Left kidney (tissue), 2 donors: ENCODE results near the gene SGSM2. TPM values are rescaled to one million over a fixed set of nuclear protein-coding genes. Genes with fewer than 3 reads are reported as not detected.
A peak's percentile ranks its signal among the peaks of the same experiment; 100 is the strongest.

Experiments used
- DNase-seq: peaks from one replicate; pipeline ENCODE4 v3.0.0-alpha.2; 2013
- polyA plus RNA-seq: library from polyadenylated mRNA; unstranded; fragments of 120-200 nt; gene quantifications from one replicate; pipeline ENCODE4 v1.2.1, GENCODE V29; 2013; ENCODE audit not compliant: insufficient read length

SGSM2 gene
- polyA plus RNA-seq, 1 donor: 70.9 TPM

DNA sequence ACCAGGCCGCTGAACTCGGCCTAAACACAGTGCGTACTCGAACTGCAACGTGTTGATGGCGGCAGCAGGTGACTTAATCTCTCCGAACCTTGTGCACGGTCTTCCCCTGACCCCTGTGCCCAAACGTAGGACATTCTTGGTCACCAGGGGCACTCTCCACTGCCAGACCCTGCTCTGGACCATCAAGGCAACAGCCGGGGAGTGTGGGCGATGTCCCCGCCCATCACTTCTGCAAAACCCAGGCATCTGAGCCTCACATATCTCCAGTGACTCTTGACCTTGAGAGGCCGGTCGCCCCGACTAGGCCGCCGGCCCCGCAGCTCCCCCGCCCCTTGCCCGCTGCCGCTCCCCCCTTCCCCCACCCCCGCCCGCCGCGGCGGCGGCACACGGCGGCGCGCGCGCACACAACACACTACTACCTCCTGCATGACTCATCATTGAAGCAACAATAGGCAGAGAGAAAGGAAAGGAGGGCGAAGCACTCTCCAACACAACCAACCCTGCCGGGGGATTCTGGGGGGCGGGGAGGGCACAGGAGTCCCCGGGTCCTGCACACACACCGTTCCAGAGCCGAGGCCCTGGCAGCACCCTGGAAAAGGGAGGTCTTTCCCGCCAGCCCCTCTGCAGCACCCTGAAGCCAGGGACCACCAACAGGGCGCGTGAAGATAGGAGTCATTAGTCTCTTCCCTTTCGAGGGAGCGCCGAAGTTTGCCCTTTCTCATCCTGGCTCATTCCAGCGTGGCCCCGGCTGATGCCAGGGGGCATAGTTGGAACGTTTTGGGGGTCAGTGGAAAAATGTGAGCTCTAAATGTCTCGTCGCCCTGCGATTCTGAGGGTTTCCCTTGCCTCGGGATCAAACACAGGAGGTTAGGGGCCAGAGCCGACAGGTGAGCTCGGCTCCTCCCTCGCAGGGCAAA lies 61.6 kb downstream of the SGSM2 start:
- no peak for DNase-seq

DNA sequence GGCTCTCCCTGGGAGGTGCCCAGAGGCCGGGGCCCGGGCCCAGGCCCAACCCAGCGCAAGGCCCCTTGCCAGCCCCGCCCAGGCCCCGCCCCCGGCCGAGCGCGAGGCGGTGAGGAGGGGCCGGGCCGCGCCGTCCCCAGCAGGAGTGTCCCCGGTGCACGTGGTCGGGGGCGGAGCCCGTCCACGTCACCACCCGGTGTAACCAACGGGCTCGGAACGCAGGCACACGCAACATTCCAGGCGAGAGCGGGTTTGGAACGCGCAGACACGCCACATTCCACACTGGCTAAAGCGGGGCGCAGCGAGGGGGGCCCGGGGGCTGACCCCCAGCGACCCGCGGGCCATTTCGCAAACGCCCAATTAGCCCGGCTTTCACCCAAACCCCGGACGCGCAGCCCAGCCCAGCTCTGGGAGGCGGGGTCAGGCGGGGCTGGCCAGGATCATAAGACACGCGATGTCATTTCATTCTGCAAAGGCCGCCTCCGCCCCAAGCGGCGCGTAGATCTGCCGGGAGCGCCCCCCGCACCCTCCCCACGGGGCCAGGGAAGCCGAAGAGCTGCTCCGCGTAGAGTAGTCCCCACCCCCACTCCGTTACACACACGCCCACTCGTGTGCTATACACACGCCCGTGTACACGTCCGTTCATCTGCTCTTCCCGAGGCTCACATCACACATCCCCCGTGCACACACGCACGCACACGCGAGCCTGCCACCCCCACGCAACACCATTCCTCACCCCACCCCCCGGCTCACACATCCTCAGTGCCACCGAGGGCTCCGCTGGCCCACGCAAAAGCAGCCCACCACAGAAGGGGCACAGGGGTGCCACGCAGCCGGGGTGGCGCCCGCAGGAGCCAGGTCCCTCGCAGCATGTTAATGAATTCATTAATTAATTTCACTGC lies 62.5 kb downstream of the SGSM2 start:
- peak; percentile 93 for DNase-seq

DNA sequence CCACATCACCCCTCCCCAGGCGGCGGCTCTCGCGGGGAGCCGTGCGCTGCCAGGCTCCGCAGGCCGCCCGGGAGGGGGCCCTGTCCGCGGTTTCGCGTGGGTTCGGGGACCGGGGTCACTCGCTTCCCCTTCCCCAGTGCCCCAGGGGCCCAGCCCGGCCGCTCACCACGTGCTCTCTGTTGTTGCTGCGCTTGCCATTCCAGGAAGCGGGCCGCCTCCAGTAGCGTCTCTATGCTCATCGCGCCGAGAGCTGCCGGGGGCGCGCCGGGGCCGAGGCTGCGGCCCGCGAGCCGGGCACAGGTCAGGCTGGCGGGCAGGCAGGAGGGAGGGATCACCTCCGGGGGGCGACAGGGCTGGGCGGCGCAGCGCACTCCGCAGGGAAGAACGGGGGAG lies 63.2 kb downstream of the SGSM2 start:
- no peak for DNase-seq

DNA sequence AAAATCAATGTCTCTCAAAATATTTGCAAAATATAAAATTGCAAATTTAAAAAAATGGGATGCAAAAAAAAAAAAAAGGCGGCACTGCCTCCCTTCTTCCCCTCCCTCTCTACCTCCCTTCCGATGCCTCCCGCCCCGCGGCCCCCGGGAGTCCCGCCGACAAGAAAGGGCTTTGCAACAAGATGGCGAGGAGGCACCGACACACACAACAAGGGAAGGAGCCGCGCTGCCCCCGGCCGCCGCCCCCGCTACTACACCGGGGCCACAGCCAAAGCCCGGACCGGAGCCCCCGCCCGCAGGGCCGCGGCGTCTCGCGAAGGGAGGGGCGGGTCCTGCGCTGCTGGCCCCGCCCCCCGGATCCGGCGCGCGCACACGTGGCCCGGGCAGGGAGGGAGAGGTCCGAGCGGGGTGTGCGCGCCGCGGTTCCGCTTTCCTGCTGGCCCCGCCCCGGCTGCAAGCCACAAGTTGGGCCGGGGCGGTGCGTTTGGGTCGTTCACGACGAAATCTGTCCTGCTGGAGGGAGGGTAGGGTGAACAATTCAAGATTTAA lies 63.6 kb downstream of the SGSM2 start, which contains the start of gene MNT:
TSS of gene MNT (minus strand) at position 184 of the 549 bp plus-strand sequence. CDS start 348 bp downstream, outside the sequence.
- DNase-seq: peak; percentile 91

DNA sequence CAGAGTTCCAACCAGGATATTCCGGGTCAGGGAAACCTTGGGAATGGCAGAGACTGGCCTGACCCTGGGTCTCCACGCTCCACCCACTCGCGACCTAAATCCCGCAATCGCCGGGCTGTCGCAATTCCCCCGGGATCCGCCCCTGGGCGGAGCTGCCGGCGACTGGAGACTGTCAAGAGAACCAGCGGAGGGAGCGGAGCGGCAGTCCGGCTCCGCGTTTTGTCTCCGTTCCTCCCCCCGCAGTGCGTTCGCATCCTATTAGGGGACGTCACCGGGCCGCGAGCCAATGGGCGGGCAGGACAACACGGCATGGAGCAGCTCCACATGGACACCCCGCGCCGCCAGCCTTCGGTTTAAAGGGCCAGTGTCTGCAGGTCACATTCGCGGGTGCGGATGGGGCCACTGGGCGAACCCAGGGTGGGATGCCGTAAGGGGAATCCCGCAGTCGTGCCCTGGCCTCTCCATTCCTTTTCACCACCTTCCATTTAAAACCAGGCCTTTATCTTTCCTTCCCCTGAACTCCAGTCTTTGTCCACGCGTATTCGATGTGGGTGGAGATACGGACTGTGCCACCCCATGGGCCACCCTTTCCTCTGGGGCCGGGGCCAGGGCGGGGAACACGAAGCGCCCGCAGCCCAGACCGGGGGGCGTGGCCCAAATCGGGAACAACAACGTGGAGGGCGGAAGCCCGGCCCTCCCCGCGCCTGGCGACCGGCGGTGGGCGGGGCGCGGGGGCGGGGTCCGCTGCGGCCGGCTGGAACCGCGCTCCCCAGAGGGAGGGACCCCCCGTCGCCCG lies 64.3 kb downstream of the SGSM2 start:
- DNase-seq: peak; percentile 99

DNA sequence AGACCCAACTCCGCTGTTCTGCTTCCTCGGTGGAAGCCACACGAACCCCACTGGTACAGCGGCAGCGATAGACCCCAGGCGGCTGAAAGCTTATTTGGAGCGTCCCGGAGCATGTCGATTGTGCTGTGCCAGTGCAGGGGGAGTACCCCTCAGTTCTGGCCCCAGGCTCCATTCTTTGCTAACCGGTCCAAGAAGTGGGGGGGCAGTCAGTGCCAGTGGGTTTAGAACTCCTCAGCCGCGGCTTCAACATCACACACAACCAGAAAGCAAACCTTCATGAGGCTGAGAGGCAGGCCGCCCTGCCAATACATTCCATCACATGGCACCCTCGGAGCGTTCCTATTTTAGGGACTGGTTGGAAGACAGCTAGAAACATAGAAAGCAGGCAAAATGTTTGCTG lies 65.2 kb downstream of the SGSM2 start:
- DNase-seq: no peak

DNA sequence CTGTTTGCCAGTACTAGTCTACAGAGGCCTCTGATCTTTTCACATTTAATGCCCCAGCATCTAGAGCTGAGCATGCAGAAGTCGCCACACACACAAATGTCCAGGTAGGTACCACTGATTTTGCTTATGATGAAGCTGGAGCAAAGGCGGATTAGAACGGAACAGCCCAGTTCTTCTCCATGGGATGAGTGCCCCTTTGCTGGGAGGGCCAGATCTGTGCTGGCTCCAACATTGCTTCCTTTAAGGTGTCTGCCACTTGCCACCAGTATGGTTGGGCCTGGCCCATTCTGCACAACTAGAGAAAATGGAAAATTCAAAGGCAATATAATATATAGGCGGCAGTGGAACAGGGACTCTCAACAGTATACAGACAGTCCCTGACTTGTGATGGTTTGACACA lies 65.7 kb downstream of the SGSM2 start:
- no peak for DNase-seq

DNA sequence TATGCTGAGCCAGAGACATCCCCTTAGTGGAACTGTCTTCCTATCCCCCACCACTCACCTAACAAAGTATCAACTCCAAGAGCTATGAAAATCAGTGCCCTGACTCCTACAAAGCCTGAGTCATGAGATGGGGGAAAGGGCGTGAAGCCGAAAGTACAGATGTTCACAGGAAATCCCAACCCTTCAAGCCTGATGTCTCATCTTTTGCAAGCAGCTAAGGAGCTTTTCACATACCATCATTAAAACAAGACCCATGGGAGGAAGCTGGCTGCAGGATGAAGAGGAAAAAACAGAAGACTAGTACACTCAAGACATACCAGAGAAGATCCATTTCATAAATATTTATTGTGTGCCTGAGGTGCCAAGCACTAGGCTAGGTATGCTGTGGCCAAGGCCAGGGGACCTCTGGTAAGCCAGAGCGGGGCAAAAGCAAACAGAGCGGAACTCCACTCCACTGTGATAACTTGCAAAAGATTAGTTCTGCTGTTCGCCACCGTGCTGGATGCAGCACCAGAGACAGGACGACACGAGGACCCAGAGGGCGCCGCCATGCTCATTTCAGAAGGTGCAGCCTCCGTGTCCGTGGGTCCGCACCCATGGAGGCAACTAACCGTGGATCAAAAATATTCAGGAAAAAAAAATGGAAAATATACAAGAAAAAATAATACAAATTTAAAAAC lies 68.1 kb downstream of the SGSM2 start:
- DNase-seq: no peak

DNA sequence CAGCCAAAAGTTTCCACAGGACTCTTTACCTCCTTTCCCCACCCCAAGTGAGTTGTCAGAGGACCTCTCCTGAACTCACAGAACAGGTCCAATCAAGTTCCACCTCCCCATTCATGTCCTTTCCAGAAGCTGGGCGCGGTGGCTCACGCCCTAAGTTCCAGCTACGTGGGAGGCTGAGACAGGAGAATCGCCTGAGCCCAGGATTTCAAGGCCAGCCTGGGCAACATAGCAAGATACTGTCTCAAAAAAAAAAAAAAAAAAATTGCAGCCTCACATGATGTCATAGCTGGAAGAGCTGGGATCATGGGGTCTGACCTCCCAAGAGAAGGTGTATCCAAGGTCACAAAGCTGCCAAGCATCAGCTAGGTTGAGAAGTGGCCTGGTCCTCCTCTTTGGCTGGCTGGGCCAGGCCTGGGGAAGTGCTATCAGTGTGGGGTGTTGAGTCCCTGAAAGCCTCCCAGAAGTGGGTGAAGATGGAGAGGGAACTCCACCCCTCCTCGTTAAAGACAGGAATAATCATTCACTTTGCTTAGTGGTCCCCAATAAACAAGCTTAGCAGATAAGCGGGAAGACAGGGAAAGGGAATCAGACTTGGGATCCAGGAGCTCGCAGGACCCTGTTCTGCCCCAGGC lies 69.1 kb downstream of the SGSM2 start:
- DNase-seq: no peak

DNA sequence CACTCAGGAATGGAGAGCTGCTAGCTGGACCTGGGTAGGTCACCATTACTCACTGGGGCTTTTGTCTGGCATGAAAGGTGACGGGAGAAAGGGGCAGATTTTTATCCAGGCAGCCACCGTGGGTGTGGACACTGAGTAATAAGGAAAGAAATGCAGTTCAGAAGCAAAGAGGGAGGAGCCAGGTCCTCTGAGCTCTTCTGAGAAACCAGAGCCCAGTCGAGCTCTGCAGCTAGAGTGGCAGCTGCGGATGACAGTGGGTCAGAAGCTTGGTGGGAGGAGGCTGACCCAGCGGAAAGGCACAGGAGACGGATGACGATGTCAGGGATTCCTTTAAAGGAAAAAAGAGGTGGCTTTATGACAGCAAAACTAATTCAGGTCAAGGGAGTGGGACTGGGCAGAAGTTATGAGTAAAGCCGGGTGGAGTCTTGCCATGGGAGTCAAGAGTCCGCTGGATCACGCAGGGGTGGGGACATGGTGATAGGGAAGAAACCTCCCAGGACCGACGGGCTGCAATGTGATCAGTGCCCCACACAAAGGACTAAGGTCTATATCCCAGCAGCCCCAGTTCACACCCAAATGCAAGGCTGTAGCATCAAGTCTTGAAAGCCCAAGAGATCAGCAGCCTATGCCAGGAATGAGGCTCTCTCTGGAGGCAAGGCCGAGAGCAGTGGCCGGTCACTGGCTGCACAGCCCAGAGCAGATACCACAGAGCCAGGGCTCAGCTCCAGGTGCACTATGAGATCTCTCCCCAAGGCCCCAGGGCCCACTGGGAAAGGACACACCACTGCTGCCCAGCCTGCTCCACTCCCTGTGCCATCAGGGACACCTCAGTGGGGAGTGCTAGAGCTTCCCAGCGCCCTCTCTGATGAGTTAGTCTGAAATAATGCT lies 69.8 kb downstream of the SGSM2 start:
- no peak for DNase-seq

DNA sequence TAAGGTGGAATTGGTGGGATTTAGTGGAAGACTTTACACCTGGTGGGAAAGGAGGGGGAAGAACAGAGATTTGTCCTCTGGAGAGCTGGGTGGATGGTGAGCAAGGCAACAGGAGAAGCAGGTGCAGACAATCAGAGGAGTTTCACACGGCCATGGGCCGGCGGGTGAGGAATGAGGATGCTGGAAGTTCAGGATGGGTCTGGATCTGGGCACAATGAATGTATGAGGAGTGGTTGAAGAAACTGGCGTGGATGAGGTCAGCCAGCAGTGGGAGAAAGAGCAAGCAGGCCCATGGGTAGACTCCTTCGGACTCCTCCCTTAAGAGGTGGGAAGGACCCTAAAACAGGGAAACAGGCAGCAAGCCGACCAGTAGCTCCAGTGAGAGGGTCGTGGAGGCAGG lies 73.7 kb downstream of the SGSM2 start:
- DNase-seq: no peak

DNA sequence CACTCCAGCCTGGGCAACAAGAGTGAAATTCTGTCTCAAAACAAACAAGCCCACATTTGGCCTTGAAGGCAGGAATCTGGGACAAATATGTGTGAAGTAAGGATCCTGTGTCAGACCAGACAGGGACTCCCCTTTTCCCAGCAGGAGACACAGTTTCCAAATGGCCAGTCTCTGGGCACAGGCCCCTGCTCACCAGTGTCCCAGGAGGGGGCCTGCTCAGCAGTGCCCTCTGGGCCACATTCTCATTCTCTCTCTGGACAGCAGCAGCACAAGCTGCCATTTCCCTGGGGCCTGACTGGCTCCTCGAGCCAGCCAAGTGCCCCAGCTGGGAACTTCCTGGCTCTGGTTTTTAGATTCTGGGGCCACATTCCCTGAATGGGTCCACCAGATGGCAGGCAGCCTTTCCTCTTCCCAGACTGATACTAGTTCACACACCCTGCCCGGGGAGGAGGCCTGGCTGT lies 75.3 kb downstream of the SGSM2 start:
- DNase-seq: no peak

DNA sequence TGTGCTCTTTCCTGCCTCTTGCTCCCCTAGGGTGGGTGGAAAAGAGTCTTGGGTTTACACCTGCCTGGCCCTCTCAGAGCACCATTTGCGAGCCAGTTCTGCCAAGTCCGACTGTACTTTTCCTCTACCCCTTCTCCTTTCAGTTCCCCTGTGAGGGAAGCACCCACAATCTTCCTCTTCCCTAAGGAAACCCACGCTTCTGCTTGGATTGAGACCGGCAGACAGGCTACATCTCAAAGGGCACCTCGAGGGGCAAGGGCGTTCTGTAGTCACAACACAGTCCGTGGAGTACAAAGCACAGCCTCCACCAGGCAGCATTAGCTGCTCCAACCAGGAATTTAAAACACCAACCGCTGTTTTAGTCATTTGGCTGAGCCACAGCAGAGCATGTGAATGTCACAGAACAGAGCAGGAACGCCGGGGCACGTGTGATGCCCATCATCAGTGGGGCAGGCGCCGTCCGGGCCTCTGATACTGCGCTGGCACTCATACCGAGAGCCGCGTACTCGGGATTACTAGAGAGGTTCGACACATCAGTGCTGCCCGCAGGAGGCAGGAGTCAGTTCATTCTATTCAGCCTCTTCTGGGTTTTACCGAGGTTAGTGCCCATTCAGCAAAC lies 77.3 kb downstream of the SGSM2 start:
- no peak for DNase-seq

DNA sequence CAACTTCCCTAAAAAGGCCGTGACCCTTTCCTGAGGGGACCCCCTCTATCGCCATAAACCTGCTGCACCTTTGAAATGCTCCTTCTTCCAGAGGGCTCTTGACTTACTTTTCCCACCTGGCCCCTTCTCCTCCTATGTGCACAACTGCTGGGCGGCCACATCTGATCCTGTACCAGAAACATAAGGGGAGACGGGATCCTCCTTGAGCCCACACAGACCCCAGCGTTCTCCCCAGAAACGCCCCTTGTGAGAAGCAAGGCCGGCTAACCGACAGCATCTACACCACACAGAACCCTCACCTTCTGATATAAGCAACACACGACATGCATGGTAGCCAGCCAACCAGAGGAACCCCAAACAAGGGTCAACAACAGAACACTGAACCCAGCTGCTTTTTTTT lies 77.8 kb downstream of the SGSM2 start:
- DNase-seq: no peak

DNA sequence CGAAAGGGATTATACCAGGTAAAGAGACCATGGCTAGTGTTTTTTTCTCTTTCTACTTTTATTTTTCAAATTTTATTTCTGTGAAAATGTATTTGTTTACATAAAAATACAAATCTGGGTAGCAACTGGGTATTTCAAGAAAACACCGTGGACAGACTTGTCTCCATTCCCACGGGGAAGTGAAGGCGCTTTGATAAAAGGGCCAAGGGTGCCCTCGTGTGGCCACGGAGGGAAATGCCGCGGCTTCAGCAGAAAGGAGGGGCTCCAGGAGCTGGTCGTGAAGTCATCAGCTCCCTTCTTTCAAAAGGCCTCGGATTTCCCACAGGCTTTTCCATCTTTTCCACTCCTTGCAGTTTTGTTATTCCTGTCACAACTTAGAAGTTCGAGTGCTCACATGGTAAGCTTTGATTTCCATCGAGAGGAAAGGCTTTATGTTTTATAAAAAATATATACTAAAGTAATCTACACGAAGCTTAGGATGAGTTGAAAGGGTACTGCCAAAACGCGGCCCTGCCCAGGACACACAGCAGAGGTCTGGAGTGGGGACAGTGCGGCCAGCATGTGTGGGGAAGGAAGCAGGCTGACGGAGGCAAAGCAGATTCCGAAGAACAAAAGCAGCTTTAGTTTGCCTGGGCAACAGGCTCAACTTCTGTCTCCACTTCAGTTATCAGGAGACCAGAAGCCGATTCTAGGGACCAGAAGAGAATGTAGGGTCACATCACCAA lies 78.9 kb downstream of the SGSM2 start:
- DNase-seq: peak; percentile 88

DNA sequence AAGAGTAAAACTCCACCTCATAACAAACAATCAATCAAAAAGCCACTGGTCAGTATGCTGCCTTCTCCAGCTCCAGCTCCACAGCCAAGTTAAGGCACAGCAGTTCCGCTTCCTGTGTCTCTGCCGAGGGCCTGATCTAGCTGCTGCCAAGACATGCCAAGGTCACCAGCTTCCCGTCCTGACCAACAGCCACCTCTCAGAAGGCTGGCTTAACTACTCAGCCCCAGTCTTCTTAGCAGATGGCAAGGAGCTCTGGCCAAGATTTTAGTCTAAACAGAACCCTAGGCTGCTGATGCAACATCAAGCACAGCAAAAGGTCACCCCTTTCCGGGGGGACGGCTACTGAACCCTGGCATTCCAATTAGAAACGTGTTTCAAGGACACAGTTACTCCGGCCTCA lies 81.3 kb downstream of the SGSM2 start:
- DNase-seq: no peak

DNA sequence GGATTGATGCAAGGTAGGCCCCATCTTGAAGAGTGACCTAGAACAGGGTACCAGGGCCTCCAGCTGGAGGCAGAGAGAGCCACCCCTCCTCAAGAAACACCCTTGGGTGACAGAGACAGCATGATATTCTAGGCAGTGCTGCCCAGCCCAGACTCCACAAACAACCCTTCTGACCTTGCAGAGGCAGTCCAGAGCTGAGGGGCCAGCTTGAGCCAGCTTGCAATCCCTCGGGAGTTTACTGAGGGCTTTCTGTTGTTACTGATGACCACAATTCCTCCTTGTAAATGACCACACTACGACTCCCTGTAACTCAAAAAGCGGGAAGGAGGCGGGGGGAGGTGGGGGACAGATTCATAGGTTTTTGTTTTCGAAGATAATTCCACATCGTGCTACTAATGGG lies 82.2 kb downstream of the SGSM2 start:
- DNase-seq: no peak

DNA sequence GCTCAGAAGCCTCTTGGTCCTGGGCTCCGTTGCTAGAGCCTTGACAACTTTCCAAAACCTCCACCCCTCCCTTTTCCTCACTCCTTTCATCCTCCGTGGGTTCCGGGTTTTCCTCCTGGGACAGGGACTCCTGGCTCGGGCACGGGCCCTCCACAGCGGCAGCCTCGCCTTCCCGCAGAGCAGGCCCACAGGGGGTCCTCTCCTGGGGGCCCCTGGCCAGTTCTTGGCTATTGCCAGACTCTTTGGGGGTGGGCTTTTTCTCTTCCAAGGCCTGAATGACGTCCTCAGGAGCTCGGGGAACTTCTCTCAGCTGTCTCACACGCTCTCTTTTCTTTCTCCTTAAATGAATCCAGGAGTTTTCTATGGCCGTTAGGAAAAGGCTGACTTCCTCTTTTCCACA lies 82.9 kb downstream of the SGSM2 start:
- DNase-seq: no peak
